ENCODE results near the gene AMBRA1. TPM values are rescaled to one million over a fixed set of nuclear protein-coding genes. Genes with fewer than 3 reads are reported as not detected.
"Not testable (repeated sequence)": the region's sequence is repeated elsewhere in the genome, so short reads cannot be mapped to it uniquely, and the experiment has no call there.

AMBRA1 gene
- total and polyA plus RNA-seq, 9 donors: 9.6 to 15.8 (median 13.5) TPM

- peaks cover 47% of the 10 kb centered on the region for H3K27me3 ChIP-seq (ENCODE audit: control insufficient read depth, insufficient read depth, low read length)
- peaks cover 13% of the 10 kb centered on the region for H3K36me3 ChIP-seq (ENCODE audit: control insufficient read depth, insufficient read depth, low read length)
- WGBS (ENCODE audit: insufficient coverage): 59% methylated on average over 6 of the region's 12 CpGs
- H3K4me1 ChIP-seq (ENCODE audit: control insufficient read depth, insufficient read depth, low read length): peaks cover 35% of the 10 kb centered on the region
- no peak overlapping the region for H3K27ac ChIP-seq (ENCODE audit: low read length)
- H3K4me3 ChIP-seq (ENCODE audit: low read length): no peak overlapping the region
- H3K9me3 ChIP-seq (replicated peaks; ENCODE audit: control insufficient read depth, low read depth, low read length): no peaks in the 10 kb centered on the region
- DNase-seq: no peak
These were observed 209.7 kb downstream of the AMBRA1 start for GRCh38 chr11:46383974-46384701.

GRCh38 chr11:46383404-46383758 is 210.4 kb downstream of the AMBRA1 start:
- Histone ChIP-seq H3K4me3 (ENCODE audit: low read length) (no peak overlapping the region), H3K36me3 (ENCODE audit: control insufficient read depth, insufficient read depth, low read length) (peaks cover 17% of the 10 kb centered on the region), H3K27ac (ENCODE audit: low read length) (no peak overlapping the region), H3K27me3 (ENCODE audit: control insufficient read depth, insufficient read depth, low read length) (peaks cover 40% of the 10 kb centered on the region), H3K4me1 (ENCODE audit: control insufficient read depth, insufficient read depth, low read length) (peaks cover 32% of the 10 kb centered on the region), H3K9me3 (replicated peaks; ENCODE audit: control insufficient read depth, low read depth, low read length) (no peaks in the 10 kb centered on the region)
- no peak for DNase-seq
- no CpG with 5 or more reads among the region's 7 CpGs for WGBS (ENCODE audit: insufficient coverage)

GRCh38 chr11:46382646-46383403 is 211.0 kb downstream of the AMBRA1 start:
- 51% methylated on average over 6 of the region's 18 CpGs for WGBS (ENCODE audit: insufficient coverage)
- Histone ChIP-seq H3K27me3 (ENCODE audit: control insufficient read depth, insufficient read depth, low read length) (peaks cover 34% of the 10 kb centered on the region), H3K4me3 (ENCODE audit: low read length) (peak overlapping the region; percentile 64), H3K36me3 (ENCODE audit: control insufficient read depth, insufficient read depth, low read length) (peaks cover 22% of the 10 kb centered on the region), H3K27ac (ENCODE audit: low read length) (no peak overlapping the region), H3K4me1 (ENCODE audit: control insufficient read depth, insufficient read depth, low read length) (peaks cover 29% of the 10 kb centered on the region), H3K9me3 (replicated peaks; ENCODE audit: control insufficient read depth, low read depth, low read length) (no peaks in the 10 kb centered on the region)
- no peak for DNase-seq

GRCh38 chr11:46381819-46382645 is 211.8 kb downstream of the AMBRA1 start:
- DNase-seq: peak; percentile 74
- 2% methylated on average over 48 of the region's 66 CpGs for WGBS (ENCODE audit: insufficient coverage)

GRCh38 chr11:46381048-46381818 is 212.6 kb downstream of the AMBRA1 start, which contains the start of gene MDK:
Gene MDK, plus strand, starts transcription at chr11:46381669. Its CDS starts 389 bp downstream, at chr11:46382058.
- Histone ChIP-seq H3K27me3 (ENCODE audit: control insufficient read depth, insufficient read depth, low read length) (peaks cover 18% of the 10 kb centered on the region), H3K27ac (ENCODE audit: low read length) (peak within 1 kb of the TSS; percentile 87), H3K4me3 (ENCODE audit: low read length) (peak within 1 kb of the TSS; percentile 64), H3K9me3 (replicated peaks; ENCODE audit: control insufficient read depth, low read depth, low read length) (no peaks in the 10 kb centered on the region), H3K4me1 (ENCODE audit: control insufficient read depth, insufficient read depth, low read length) (peaks cover 26% of the 10 kb centered on the region), H3K36me3 (ENCODE audit: control insufficient read depth, insufficient read depth, low read length) (peaks cover 38% of the 10 kb centered on the region)
- peak; percentile 79 for DNase-seq
- under 1% methylated on average over 74 of the region's 96 CpGs for WGBS (ENCODE audit: insufficient coverage)

More at GRCh38 chr11:46381819-46382645, 211.8 kb downstream of the AMBRA1 start:
- H3K36me3 ChIP-seq (ENCODE audit: control insufficient read depth, insufficient read depth, low read length): peaks cover 30% of the 10 kb centered on the region
- H3K27me3 ChIP-seq (ENCODE audit: control insufficient read depth, insufficient read depth, low read length): peaks cover 26% of the 10 kb centered on the region
- H3K9me3 ChIP-seq (replicated peaks; ENCODE audit: control insufficient read depth, low read depth, low read length): no peaks in the 10 kb centered on the region
- peak overlapping the region; percentile 57 for H3K27ac ChIP-seq (ENCODE audit: low read length)
- H3K4me1 ChIP-seq (ENCODE audit: control insufficient read depth, insufficient read depth, low read length): peaks cover 26% of the 10 kb centered on the region
- H3K4me3 ChIP-seq (ENCODE audit: low read length): peak overlapping the region; percentile 64

- H3K4me3 ChIP-seq (ENCODE audit: low read length): peak overlapping the region; percentile 62
- peaks cover 45% of the 10 kb centered on the region for H3K36me3 ChIP-seq (ENCODE audit: control insufficient read depth, insufficient read depth, low read length)
- H3K27me3 ChIP-seq (ENCODE audit: control insufficient read depth, insufficient read depth, low read length): peaks cover 15% of the 10 kb centered on the region
- DNase-seq: peak; percentile 75
- no peaks in the 10 kb centered on the region for H3K9me3 ChIP-seq (replicated peaks; ENCODE audit: control insufficient read depth, low read depth, low read length)
- peaks cover 26% of the 10 kb centered on the region for H3K4me1 ChIP-seq (ENCODE audit: control insufficient read depth, insufficient read depth, low read length)
- H3K27ac ChIP-seq (ENCODE audit: low read length): peak overlapping the region; percentile 87
- WGBS (ENCODE audit: insufficient coverage): under 1% methylated on average over 32 of the region's 45 CpGs
These were observed 213.3 kb downstream of the AMBRA1 start for GRCh38 chr11:46380340-46381047.

- DNase-seq; H3K9me3 ChIP-seq (replicated peaks; ENCODE audit: control insufficient read depth, low read depth, low read length); H3K4me3 ChIP-seq (ENCODE audit: low read length): not testable (repeated sequence)
- 35% methylated on average over 23 of the region's 36 CpGs for WGBS (ENCODE audit: insufficient coverage)
- peaks cover 26% of the 10 kb centered on the region for H3K4me1 ChIP-seq (ENCODE audit: control insufficient read depth, insufficient read depth, low read length)
- peaks cover 54% of the 10 kb centered on the region for H3K36me3 ChIP-seq (ENCODE audit: control insufficient read depth, insufficient read depth, low read length)
- peak overlapping the region; percentile 42 for H3K27ac ChIP-seq (ENCODE audit: low read length)
- H3K27me3 ChIP-seq (ENCODE audit: control insufficient read depth, insufficient read depth, low read length): peaks cover 15% of the 10 kb centered on the region
These were observed 214.1 kb downstream of the AMBRA1 start for GRCh38 chr11:46379482-46380293.

- Histone ChIP-seq H3K9me3 (replicated peaks; ENCODE audit: control insufficient read depth, low read depth, low read length) (no peaks in the 10 kb centered on the region), H3K4me3 (ENCODE audit: low read length) (no peak overlapping the region), H3K27ac (ENCODE audit: low read length) (peak overlapping the region; percentile 42), H3K27me3 (ENCODE audit: control insufficient read depth, insufficient read depth, low read length) (peaks cover 15% of the 10 kb centered on the region), H3K4me1 (ENCODE audit: control insufficient read depth, insufficient read depth, low read length) (peaks cover 28% of the 10 kb centered on the region), H3K36me3 (ENCODE audit: control insufficient read depth, insufficient read depth, low read length) (peaks cover 61% of the 10 kb centered on the region)
- DNase-seq: no peak
- 55% methylated on average over 7 of the region's 20 CpGs for WGBS (ENCODE audit: insufficient coverage)
These were observed 214.9 kb downstream of the AMBRA1 start for GRCh38 chr11:46378811-46379481.
